SKM-1 (cell line): ENCODE data around the gene CCNI.
A peak's percentile ranks its signal among the peaks of the same experiment; 100 is the strongest.
"Not testable (repeated sequence)": the region's sequence is repeated elsewhere in the genome, so short reads cannot be mapped to it uniquely, and the experiment has no call there.

Experiments
- DNase-seq: peaks from one replicate; lab custom pipeline; 2025; ENCODE audit not compliant: unreplicated experiment; lab: John Stamatoyannopoulos, UW

Gene CCNI, protein sequence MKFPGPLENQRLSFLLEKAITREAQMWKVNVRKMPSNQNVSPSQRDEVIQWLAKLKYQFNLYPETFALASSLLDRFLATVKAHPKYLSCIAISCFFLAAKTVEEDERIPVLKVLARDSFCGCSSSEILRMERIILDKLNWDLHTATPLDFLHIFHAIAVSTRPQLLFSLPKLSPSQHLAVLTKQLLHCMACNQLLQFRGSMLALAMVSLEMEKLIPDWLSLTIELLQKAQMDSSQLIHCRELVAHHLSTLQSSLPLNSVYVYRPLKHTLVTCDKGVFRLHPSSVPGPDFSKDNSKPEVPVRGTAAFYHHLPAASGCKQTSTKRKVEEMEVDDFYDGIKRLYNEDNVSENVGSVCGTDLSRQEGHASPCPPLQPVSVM

DNA sequence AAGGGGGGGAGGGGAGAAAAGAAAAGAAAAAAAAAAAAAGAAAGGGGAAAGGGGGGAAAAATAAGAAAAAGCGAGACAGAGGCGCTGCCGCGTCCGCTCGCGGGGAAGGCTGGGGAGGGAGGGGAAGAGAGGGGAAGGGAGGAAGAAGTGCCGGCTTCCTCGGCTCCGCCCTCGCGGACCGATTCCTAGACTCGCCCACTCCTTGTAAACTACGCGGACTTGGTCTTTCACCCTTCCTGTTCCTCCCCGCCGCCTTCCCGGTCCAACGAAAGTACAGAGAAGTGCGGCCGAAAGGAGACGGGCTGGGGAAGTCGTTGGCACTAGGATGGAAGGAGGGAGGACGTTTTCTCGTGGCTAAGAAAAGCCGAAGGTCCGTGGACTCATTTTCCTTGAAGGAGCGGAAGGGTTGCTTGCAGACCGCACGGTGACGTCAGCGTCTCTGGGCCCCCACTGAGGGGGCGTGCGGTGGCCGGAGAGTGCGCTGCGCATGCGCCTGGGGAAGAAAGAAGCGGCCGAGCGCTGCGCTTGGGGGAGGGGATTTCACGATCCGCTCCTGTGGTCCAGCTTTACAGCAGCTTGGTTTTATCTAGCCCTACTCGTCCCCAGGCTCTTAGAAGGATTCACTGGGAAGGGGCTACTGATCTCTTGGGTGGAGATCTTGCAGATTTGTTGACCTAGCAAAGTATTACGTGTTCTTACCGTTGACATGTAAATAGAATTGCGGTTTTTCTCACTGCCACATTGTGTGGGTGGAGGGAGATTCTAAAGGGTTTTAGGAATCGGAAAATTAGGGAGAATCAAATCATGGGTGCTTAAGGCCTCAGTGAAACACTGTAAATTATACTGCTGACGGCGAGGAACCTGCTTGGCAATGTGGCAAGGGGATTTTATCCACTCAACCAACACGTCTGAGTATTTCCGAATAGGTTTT lies at the start of gene CCNI:
CCNI (minus strand) TSS at position 121 of the 931 bp plus-strand sequence. CDS start 9,627 bp downstream, outside the sequence.
- peak; percentile 95 for DNase-seq

DNA sequence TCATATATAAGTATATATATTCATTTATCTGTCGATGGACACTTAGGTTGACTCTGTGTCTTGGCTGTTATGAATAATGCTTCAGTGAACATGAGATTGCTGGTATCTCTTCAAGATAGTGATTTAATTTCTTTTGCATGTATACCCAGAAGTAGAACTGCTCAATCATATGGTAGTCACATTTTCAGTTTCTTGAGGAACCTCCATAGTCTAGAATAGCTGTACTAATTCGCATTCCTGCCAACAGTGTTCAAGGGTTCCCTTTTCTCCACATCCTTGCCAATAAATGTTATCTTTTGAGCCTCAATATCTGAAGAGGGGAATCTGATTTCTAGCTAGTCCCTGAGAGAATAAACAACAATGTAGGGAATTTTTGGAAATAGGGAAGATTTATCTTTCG lies 48.8 kb upstream of the CCNI start:
- DNase-seq, result no peak

DNA sequence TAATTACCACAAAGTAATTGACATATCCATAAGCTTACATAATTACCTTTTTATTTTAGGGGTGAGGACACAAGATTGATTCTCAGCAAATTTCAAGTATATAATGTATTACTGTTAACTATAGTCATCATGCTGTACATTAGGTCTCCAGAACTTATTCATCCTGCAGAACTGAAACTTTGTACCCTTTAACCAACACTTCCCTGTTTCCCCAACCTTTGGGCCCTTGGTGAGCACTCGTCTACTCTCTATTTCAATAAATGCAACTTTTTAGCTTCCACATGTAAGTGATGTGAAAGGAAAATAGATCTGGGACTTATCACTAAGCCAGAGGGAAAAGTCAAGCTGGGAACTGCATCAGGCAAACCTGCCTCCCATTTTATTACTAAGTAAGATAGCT lies 47.6 kb upstream of the CCNI start:
- DNase-seq, result no peak

DNA sequence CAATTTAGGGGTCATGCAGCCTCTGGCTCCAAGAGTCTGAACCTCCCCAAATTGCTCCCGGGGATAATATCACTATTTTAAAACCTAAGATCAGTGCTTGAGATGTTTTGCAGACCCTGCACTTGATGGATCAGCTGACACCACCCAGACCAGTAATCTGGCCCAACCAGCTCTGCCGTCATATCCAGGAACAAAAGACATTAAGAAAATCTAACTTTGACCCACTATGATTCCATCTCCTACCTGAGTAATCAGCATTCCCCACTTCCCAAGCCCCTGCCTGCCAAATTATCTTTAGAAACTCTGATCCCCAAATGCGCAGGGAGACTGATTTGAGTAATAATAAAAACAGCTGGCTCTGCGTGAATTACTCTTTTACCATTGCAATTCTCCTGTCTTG lies 46.9 kb upstream of the CCNI start:
- no peak for DNase-seq

DNA sequence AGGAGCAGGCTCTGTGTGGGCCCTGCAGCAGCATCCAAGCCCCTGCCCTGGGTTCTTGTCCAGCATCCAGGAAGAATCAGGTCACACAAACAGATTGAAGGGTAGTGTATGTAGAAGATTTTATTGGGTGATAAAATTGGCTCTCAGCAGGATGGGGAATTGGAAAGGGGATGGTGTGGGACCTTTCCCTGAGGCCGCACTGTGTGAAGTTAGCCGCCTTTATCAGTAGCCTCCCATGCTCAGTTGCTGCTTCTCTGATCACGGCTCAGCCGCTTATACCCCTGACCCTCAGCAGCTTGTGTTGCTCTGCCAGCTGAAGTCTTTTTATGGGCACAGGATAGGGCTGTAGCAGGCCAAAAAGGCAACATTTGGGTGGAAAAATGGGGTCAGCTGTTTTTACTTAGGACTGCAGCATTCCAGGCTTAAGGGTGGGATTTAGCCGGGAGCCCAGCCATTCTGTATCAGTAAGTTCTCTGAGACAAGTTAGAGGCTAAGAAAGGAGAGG lies 46.0 kb upstream of the CCNI start:
- no peak for DNase-seq

DNA sequence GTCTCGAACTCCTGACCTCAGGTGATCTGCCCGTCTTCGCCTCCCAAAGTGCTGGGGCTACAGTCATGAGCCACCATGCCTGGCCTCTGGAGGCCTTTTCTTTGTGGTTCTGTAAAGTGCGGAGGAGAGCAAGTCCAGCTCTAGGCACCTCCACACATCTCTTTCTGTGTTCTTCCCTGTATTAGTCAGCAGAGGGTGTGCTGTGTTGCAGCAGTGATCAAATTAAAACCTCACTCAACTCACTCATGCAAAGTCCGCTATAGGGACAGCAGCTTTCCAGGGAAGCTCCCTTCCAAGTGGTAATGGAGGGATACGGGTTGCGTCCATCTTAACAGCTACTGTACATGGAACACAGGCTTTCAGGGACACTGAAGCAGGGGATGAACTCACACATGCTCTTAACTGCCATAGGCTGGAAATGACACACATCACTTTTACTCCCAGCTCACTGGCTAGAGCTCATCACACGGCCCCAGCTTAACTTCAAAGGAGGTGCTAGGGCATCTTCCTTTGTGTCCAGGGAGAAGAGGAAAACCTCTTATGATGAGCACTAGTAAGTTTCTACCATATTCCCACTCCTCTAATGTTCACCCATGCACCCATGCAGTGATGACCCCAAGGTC lies 45.2 kb upstream of the CCNI start:
- no peak for DNase-seq

DNA sequence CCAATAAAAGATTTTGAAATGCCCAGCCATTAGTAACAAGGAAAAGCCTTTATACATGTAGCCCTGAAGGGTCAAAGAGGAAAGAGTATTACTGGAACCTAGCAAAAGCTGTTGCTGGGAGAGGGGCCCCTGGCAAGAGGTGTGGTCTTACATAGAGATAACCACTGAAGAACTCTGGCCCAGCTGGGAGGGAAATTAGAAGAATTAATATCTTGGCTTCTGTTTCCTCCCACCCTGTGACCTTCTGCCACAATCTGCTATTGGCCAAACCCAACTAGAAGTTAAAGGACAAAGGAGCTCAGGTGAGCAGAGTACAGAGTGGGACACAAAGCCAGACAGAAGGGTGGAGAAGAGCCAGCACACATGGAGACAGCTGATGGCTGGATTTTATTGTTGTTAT lies 41.9 kb upstream of the CCNI start:
- DNase-seq, result no peak

DNA sequence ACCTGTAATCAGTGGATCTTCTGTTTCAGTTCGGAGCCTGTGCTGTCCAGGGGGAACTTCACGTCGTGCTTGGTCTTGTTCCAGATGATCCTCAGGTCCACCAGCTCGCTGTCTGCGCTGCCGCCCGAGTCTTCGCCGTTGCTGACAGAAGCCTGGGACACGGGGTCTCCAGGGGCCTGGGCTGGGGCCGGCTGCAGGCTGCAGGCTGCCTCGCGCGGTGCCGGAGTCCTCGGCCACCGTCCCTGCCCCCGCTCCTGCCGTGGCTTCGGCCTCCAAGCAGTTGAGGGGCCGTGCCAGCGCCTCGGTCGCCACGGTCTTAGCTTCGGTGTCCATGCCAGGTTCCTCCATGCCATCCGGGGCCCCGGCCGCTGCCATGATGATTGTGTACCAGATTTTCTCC lies 37.3 kb upstream of the CCNI start:
- DNase-seq, result no peak

DNA sequence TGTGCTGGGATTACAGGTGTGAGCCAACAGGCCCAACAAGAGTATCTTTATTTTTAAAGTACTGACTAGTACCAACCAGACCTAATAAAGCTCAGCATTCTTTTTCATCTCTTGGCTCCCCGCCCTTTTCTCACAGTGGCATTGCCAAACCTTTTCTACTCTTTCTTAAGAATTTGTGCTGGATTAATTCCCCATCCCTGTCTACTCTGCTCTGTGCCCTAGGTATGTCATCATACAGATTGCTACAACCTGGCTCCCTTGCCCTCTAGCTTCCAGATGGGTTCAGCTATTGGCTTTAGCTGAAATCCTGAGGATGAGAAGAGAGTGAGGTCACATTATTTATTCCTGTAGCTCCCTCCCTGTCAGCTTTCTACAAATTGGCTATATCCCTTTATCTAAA lies 34.9 kb upstream of the CCNI start:
- no peak for DNase-seq

DNA sequence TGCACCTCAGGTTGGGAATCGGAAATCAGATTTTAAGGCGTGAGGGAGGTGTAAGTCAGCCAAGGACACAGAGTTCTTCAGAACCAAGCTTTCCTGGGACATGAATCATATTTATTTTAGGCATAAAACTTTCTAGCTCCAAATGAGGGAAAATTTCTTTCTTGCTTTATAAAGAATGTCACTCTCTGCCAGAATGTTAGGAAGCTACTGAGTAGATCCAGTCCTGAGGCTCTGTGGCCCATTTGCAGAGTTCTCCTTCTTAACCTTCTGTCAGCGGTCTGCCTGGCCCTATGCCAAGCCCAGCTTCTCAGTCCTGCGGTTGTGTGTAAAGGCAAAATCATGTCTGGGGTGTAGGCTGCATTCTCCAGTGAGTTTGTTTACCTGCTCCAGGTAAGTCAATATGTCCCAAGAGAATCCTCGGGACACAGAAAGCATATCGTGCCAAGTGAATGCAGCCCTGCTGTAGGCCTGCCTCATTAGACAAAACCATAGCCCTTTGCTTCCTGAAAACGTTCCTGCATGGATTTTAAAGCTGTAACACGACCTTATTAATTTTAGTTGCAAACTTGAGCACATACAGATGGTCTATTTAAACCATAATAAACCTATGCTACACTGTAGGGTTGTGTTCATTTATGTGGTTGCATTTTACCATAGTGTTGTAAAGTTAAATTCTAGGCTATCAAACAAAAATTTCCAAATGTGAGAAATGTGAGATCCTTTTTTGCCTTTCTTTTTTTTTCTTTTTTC lies 29.2 kb upstream of the CCNI start:
- DNase-seq, result no peak

DNA sequence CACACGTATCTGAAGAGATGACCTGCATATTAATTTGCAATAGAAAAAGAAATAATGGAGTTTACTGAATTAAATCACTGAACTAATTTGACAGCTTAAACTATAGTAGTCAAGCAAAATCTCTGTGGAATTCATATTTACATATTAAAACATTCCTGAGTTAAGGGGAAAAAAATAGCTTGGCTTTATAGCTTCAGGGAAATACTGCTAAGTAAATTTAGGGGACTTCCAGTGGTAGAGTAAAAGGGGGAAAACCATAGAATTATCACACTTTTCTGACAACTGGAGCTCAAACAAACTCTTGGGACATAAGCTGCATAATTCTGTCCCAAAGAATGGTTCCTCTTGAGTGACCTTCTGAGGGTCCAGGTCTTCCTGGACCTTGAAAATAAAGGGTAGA lies 28.6 kb upstream of the CCNI start:
- DNase-seq, result no peak

DNA sequence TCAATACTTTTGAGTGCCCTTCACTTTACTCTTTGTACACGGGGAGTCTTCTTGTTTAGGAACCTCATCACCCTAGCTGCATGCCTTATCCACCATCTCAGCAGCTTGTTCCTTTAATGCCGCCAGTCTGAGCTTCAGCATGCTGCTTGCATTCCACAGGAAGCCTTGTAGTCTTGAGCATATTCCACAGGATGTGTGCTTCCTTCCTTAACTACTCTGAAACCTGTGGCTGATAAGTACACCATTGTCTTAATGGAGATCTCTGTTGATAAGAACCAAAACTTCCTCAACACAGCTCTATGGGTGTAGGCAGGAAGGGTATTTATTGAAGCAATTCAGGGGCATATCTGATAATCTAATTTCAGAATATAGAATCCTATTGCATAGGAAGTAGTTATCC lies 24.4 kb upstream of the CCNI start:
- no peak for DNase-seq

DNA sequence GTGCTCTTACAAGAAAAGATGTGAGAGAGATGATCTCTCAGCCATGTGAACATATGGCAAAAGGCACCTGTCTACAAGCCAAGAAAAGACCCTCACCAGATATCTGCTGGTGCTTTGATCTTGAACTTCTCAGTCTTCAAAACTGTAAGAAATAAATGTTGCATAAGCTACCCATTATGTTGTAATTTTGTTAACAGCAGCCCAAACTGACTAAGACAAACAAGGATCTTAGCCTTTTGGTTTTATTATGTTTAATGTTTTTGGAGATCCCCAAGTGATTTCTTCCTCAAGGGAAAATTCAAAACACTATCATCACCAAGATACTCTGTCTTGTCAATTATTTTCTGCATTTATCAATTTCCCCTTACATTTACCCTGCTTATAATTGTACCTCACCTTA lies 21.8 kb upstream of the CCNI start:
- DNase-seq, result no peak

DNA sequence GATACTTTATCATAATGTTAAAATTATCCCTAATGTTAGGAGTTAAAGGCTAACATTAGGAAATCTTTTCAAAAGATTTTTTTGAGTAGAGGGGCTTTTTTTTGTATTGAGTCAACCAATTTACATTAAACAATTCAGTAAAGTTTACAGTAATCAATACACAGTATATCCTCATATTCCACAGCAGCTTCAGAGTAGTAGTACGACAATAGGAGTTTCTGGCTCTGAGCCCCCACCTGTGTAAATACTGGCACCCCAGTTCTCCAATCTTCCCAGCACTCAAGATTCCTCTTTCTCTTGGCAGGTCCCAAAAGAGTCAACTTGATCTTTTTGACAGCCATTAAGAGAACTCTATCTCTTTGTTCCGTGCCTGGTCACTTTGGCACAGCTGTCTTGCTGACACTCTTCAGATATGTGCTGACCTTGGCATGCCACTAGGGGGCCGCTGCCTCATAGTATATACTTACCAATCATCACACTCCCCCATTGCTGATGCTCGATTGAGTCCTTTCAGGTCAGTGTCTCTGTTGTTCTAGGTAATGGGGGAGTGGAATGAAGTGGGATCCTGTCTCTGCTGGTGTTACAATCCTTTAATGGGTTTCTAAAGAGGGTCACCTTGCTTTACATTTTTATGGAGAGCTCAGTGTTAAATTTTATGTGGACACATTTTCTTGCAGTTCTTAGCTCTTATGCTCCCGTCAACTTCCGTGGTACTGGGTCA lies 19.5 kb upstream of the CCNI start:
- DNase-seq, result peak; percentile 70

DNA sequence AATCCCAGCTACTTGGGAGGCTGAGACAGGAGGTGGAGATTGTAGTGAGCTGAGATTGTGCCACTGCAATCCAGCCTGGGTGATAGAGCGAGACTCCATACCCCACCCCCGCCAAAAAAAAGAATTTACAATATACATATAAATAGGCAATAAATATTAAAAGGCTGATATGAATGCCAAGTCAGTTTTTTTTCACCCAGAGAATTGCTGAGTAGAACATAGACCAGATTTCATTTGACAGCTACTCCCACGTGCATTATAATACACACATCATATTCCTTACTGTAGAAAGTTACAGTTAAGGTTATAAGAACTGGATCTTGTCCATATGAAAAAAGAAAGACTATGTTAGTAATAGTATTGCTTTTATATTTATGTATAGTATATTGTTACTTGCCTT lies 18.7 kb upstream of the CCNI start:
- no peak for DNase-seq

DNA sequence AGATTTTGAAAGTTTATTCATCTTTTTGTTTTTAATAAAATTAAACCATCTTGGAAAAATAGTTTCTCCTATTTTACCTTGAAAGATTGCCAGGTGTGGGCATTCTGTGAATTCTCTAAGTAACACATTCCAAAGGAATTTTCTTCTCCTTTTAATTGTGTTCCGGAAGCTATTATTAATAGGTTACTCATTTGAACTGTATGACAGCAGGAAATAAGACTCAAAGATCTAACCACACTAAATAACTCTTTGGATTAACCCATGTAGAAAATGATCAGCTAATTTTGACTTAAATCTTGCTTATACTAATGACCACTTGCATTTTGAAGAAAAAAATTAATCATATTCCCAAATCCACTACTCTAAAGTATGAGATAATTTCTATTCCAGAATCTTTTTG lies 17.6 kb upstream of the CCNI start:
- DNase-seq, result no peak

DNA sequence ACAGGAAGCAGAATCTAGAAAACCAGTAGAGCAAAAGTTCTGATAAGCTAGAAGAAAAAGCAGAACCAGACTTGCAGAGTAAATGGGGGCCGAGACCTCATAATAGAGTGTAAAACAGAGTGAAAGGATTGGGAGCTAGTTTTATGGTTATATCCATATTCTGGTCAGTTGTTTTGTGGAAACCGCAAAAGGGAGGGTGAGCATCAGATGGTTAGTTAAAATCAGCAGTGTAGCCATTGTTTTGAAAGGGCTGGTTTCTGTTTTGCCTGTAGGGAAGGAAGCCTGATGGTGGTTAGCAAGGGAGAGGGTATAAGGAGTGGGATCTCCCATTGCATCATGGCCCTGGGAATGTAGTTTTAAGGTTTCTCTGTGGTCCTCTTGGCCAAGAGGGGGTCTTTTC lies 17.2 kb upstream of the CCNI start:
- peak; percentile 37 for DNase-seq

DNA sequence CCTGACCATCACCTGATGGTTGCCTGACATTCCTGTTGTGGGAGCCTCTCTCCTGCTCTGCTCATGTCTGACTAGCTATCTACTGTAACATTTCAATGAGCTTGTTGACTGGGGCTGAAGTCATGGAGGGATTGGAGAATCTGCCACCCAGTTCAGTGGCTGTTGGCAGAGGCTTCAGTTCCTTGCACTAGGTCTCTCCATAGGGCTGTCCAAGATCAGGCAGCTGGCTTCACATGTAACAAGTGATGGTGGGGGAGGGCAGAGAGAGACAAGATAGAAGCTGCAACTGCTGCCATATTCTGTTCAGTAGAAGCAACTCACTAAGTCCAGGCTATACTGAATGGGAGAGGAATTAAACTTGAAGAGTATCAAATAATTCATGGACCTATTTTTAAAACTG lies 14.1 kb upstream of the CCNI start:
- no peak for DNase-seq

DNA sequence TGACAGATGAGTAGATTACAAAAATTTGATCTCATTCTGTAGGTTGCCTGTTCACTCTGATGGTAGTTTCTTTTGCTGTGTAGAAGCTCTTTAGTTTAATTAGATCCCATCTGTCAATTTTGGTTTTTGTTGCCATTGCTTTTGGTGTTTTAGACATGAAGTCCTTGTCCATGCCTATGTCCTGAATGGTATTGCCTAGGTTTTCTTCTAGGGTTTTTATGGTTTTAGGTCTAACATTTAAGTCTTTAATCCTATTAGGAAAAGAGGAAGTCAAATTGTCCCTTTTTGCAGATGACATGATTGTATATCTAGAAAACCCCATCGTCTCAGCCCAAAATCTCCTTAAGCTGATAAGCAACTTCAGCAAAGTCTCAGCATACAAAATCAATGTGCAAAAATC lies 11.2 kb upstream of the CCNI start:
- not testable (repeated sequence) for DNase-seq

DNA sequence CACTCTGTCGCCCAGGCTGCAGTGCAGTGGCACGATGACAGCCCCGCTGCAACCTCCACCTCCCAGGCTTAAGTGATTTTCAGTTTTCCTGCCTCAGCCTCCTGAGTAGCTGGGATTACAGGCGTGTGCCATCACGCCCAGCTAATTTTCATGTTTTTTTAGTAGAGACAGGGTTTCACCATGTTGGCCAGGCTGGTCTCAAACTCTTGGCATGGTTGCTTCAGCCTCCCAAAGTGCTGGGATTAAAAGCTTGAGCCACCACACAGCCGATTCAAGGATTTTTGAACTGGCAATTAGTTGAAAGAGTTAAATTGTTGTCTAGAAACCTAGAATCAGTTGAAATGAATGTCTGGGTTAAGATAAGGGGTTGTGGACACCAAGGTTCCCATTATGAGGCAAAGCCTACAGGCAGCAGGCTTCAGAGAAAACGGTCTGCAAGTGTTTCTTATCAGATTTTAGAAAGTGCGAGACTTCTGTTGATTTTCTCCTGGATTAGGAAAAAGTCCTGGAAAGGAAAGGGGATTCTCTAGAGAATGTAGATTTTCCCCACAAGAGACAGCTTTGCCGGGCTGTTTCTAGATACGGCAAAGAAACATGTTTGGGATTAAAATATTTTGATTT lies 8.3 kb upstream of the CCNI start:
- DNase-seq, result no peak
